Measurements from ENCODE around the gene TRPV4. TPM values are rescaled to one million over a fixed set of nuclear protein-coding genes. Genes with fewer than 3 reads are reported as not detected.

The TRPV4 gene
- total RNA-seq, 4 donors from 2014 or later: 0.39 to 1.6 (median 1.3) TPM; not detected in 1

DNA sequence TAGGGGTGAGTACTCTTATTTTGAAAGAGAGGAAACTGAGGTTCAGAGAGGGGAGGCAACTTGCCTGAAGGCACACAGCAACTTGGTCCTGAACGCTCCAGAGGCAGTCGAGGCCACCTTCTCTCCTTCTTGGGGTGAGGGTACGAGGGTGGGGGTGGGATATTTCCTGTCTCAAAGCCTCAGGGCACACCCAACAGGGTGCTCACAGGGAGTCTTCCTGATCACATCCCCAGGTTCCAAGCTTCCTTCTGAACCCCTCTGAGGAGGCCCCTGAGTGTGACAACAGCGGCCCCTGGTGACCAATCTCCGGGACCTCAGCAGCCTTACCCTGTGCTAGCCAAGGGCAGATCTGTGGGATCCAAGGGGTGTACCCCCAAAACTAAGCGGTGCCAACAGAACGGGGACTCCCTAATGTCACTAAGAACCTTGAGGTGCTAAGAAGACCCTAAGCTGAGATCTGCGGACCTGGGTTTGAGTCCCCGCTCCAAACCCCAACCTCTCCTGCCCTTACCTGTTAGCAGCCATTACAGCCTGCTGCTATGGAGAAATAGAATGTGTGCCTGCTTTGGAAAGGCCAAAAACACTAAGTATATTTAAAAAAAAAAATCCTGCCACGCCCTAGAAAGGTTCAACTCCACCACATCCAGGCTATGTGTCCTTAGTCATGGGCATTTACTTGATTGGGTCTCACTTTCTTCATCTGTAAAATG, 57.9 kb downstream of the TRPV4 start:
- no peak overlapping the region for H3K27ac ChIP-seq
- no peak for TF ChIP-seq POLR2A (IDR thresholded peaks at IDR 0.05)
- TF ChIP-seq, protein P1, sequence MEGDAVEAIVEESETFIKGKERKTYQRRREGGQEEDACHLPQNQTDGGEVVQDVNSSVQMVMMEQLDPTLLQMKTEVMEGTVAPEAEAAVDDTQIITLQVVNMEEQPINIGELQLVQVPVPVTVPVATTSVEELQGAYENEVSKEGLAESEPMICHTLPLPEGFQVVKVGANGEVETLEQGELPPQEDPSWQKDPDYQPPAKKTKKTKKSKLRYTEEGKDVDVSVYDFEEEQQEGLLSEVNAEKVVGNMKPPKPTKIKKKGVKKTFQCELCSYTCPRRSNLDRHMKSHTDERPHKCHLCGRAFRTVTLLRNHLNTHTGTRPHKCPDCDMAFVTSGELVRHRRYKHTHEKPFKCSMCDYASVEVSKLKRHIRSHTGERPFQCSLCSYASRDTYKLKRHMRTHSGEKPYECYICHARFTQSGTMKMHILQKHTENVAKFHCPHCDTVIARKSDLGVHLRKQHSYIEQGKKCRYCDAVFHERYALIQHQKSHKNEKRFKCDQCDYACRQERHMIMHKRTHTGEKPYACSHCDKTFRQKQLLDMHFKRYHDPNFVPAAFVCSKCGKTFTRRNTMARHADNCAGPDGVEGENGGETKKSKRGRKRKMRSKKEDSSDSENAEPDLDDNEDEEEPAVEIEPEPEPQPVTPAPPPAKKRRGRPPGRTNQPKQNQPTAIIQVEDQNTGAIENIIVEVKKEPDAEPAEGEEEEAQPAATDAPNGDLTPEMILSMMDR (IDR thresholded peaks at IDR 0.05): peak; percentile 70 to 85 (median 80)
- H3K4me1 ChIP-seq: peaks cover 0 to 8% of the 10 kb centered on the region in 2 donors
- no peaks in the 10 kb centered on the region for H3K9me3 ChIP-seq
- H3K27me3 ChIP-seq: no peaks in the 10 kb centered on the region
- no peak overlapping the region for H3K4me3 ChIP-seq (replicated peaks in 1 of 3)
- H3K36me3 ChIP-seq: no peaks in the 10 kb centered on the region
- WGBS, 2 donors: 18 to 24% methylated on average over 6 to 9 of the region's 10 CpGs
- peak; percentile 65 to 76 for DNase-seq
- intact Hi-C loops (cut with DNase I): loop anchor here (2.0 kb wide), 1 partner anchor 257 kb away; no protein-coding TSS in a partner anchor

DNA sequence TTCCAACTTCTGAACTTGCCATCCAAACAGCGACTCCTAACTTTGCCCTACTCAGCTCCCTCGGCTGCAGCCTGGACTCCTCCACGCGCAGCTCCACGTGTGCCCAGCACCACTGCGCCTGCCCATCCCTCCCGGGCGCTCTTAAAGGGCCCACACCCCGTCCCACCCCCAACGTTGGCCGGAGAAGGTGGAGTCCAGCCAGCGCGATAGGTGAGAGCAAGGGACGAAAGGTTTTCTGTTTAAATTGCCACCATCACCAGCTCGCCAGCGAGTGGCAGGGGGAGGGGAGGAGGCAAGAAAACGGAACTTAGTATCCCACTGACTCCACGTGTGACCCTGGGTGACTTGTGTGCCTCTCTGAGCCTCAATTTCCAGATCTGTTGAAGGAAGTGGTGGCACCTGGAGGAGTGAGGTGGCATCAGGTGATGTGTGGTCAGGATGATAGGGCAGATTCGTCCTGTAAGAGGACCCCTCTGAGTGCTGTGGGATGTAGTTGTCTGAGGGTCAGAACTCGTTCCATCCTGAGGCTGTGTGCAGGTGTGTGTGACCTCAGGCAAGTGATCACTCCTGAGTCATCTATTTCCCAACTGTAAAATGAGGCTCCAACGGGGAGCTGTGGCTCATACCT, 59.7 kb downstream of the TRPV4 start:
- intact Hi-C loops (cut with DNase I): loop anchor here (2.0 to 5.0 kb wide), 3 partner anchors 176 to 351 kb away; no protein-coding TSS in a partner anchor
- H3K4me1 ChIP-seq: peaks cover 0 to 8% of the 10 kb centered on the region in 2 donors
- no peak overlapping the region for H3K27ac ChIP-seq
- H3K27me3 ChIP-seq: no peaks in the 10 kb centered on the region
- H3K36me3 ChIP-seq: no peaks in the 10 kb centered on the region
- TF ChIP-seq, protein P1 (IDR thresholded peaks at IDR 0.05): no peak
- no peak for TF ChIP-seq POLR2A (IDR thresholded peaks at IDR 0.05)
- WGBS, 2 donors: 27 to 30% methylated on average over 21 of the region's 21 CpGs
- DNase-seq: peak; percentile 32 to 40
- no peak overlapping the region for H3K4me3 ChIP-seq (replicated peaks in 1 of 3)
- H3K9me3 ChIP-seq: no peaks in the 10 kb centered on the region

DNA sequence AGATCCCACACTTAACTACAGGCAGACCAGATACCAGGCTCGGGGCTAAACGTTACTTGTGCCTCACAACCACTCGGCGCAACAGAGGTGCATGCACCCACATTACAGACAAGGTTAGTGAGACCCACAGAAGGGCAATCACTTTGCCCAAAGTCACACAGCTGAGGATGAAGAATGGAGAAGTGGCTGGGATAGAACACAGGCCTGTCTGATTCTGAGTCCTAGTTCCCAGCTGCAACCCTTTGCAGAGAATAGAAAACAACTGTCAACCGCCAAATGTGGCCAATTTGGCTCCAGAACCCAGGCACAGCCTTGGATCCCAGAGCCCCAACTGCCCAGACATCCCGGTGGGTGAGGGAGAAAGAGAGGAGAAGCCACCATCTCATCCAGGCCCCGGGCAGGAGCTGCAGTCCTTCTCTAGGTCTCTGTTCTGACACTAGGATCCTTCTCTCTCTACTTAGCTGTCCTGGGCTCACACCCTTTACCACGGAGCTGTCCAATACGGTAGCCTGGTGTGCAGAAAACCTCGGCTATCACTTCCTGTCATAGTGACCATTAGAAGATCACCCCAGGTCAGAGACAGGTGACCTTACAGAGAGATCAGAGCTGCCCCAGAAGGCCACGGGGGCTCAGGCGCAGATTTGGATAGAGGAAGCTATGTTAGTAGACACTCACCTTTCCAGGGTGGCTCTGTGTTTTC, 60.4 kb downstream of the TRPV4 start:
- H3K27ac ChIP-seq: no peak overlapping the region
- DNase-seq: no peak
- no peaks in the 10 kb centered on the region for H3K36me3 ChIP-seq
- H3K4me1 ChIP-seq: peaks cover 0 to 8% of the 10 kb centered on the region in 2 donors
- H3K9me3 ChIP-seq: no peaks in the 10 kb centered on the region
- H3K27me3 ChIP-seq: no peaks in the 10 kb centered on the region
- no peak for TF ChIP-seq POLR2A (IDR thresholded peaks at IDR 0.05)
- TF ChIP-seq, protein P1 (IDR thresholded peaks at IDR 0.05): no peak
- intact Hi-C loops (cut with DNase I): loop anchor here (5.0 kb wide), 2 partner anchors 175 to 350 kb away; no protein-coding TSS in a partner anchor
- WGBS, 2 donors: 58 to 65% methylated on average over 12 of the region's 12 CpGs
- no peak overlapping the region for H3K4me3 ChIP-seq (replicated peaks in 1 of 3)

DNA sequence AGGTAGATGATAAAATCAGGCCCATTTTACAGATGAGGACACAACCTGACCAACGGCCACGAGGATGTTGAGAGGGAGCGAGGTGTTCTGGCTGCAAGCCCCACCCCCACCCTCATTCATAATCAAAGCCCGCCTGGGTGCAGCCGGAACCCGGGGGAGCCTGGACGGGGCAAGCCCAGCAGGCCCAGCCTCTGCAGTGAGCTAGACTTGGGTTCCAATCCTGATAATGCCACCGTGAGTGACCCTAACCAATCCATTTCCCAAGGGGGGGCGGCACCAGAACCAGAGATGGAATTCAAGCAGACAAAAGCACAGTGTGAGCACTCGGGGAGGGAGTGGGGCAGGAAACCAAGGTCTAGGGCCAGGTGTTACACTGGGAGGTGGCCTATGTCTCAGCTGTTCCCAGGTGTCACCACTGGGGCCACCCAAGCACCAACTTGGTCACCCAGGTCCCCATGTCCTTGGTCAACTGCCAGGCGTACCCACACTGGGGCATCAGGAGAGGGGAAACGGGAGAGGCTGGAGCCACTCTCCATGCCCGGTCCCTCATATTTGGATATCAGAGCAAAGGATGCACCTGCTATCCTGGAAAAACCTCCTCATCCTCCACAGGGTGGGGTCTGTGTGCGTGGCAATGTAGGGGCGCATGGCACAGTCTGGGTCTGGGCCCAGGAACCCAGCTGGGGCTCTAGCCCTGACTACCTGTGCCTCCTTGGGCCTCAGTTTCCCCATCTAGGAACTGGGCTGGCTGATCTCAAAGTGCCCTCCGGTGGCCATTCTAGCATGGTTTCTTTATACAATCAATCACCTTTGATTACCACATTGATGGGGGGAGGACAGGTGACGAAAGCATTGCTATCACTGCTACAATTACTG, 61.2 kb downstream of the TRPV4 start:
- Histone ChIP-seq H3K9me3 (no peaks in the 10 kb centered on the region), H3K4me1 (peaks cover 0 to 8% of the 10 kb centered on the region in 2 donors), H3K27ac (no peak overlapping the region), H3K36me3 (no peaks in the 10 kb centered on the region), H3K27me3 (no peaks in the 10 kb centered on the region), H3K4me3 (replicated peaks in 1 of 3) (no peak overlapping the region)
- no peak for DNase-seq
- TF ChIP-seq, protein P1 (IDR thresholded peaks at IDR 0.05): no peak
- no peak for TF ChIP-seq POLR2A (IDR thresholded peaks at IDR 0.05)
- intact Hi-C loops (cut with DNase I): loop anchor here (5.0 kb wide), 2 partner anchors 175 to 350 kb away; no protein-coding TSS in a partner anchor
- 87 to 93% methylated on average over 10 to 14 of the region's 17 CpGs for WGBS, 2 donors
